Measurements from ENCODE around the gene CTNNA2.
A peak's percentile ranks its signal among the peaks of the same experiment; 100 is the strongest.

CTNNA2 gene

DNA sequence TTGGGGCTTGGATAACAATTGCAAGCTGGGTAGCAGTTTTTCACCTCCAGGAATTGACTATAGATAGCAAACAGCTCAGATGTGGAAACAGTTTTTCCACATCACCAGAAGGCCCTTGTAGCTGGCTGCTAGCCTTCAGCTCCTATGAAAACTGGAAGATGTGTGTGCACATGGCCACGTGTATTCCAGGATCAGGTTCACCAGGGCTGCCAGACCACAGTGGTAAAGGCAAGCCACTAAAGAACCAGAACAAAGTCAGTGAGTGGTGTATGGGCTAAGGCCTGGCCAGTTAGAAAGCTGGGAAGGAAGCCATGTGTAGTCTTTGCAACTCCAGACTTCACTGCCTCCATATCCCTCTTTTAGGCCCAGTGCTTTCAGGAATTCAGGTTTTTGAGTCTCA lies 778.8 kb downstream of the CTNNA2 start:
- H3K4ac ChIP-seq (ENCODE audit: low read depth, low read length) = no peak overlapping the region
- no peaks in the 10 kb centered on the region for H3K27me3 ChIP-seq (ENCODE audit: insufficient read depth, low read length)
- H2BK12ac ChIP-seq (ENCODE audit: low read length) = no peak overlapping the region
- no peak overlapping the region for H2BK120ac ChIP-seq (ENCODE audit: insufficient read depth, low read length, poor library complexity)
- H4K8ac ChIP-seq (ENCODE audit: low read depth, low read length) = no peak overlapping the region
- no peak overlapping the region for H2BK5ac ChIP-seq (ENCODE audit: low read depth, low read length, poor library complexity)
- peak overlapping the region; percentile 50 for H3K9ac ChIP-seq (ENCODE audit: low read length)
- H4K12ac ChIP-seq (ENCODE audit: low read depth, low read length) = no peak overlapping the region
- no peak overlapping the region for H3K27ac ChIP-seq (ENCODE audit: low read depth, low read length)
- H3K79me2 ChIP-seq (ENCODE audit: control insufficient read depth, insufficient read depth, low read length, poor library complexity) = no peaks in the 10 kb centered on the region
- no peak overlapping the region for H3K4me2 ChIP-seq (ENCODE audit: low read length)
- no peak overlapping the region for H3K23ac ChIP-seq (ENCODE audit: low read length)
- H3K4me1 ChIP-seq (ENCODE audit: control insufficient read depth in 1 of 2, insufficient read depth in 2 of 2, low read length in 2 of 2) = no peaks in the 10 kb centered on the region
- WGBS (ENCODE audit: extremely low coverage, insufficient coverage, insufficient read length) = no CpG with 5 or more reads among the region's 1 CpG
- no peak overlapping the region for H2AFZ ChIP-seq (ENCODE audit: insufficient read depth, low read length, poor library complexity)
- H3K18ac ChIP-seq (ENCODE audit: low read length) = no peak overlapping the region
- H3K4me3 ChIP-seq (ENCODE audit: low read depth, low read length) = no peak overlapping the region
- no peaks in the 10 kb centered on the region for H3K36me3 ChIP-seq (ENCODE audit: control insufficient read depth in 1 of 2, insufficient read depth in 2 of 2, low read length in 2 of 2)
- no peaks in the 10 kb centered on the region for H3K79me1 ChIP-seq (ENCODE audit: low read length)
- no peak overlapping the region for H2AK5ac ChIP-seq (ENCODE audit: low read length)
- no peak overlapping the region for H3K14ac ChIP-seq (ENCODE audit: low read length)
- no peak overlapping the region for H4K91ac ChIP-seq (ENCODE audit: low read depth, low read length)
- DNase-seq = no peak
- no peaks in the 10 kb centered on the region for H3K9me3 ChIP-seq (ENCODE audit: insufficient read depth, low read depth, low read length)

DNA sequence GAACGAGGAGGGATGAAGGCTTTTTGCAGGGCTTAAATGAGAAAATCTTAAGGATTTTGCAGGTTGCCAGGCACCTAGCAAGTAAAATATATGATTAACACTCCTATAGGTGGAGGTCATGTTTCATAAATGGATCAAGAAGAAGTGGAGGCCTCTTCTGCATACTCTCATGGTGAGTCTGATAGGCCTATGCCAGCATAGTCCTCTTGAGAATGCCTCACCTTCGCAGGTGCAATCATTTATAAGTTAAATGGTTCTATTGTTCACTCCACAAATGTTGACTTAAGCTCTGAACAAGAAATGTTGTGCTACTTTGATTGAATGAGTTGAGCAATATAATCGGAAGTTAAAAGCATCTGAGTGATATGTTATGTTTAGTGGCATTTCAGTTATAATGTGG lies 779.6 kb downstream of the CTNNA2 start:
- H3K4me2 ChIP-seq (ENCODE audit: low read length) = no peak overlapping the region
- no peaks in the 10 kb centered on the region for H3K36me3 ChIP-seq (ENCODE audit: control insufficient read depth in 1 of 2, insufficient read depth in 2 of 2, low read length in 2 of 2)
- no peaks in the 10 kb centered on the region for H3K4me1 ChIP-seq (ENCODE audit: control insufficient read depth in 1 of 2, insufficient read depth in 2 of 2, low read length in 2 of 2)
- H3K27ac ChIP-seq (ENCODE audit: low read depth, low read length) = no peak overlapping the region
- H2AFZ ChIP-seq (ENCODE audit: insufficient read depth, low read length, poor library complexity) = no peak overlapping the region
- DNase-seq = no peak
- H4K12ac ChIP-seq (ENCODE audit: low read depth, low read length) = no peak overlapping the region
- H3K14ac ChIP-seq (ENCODE audit: low read length) = no peak overlapping the region
- H3K9ac ChIP-seq (ENCODE audit: low read length) = no peak overlapping the region
- no peaks in the 10 kb centered on the region for H3K79me2 ChIP-seq (ENCODE audit: control insufficient read depth, insufficient read depth, low read length, poor library complexity)
- no peak overlapping the region for H3K23ac ChIP-seq (ENCODE audit: low read length)
- H3K27me3 ChIP-seq (ENCODE audit: insufficient read depth, low read length) = no peaks in the 10 kb centered on the region
- H3K79me1 ChIP-seq (ENCODE audit: low read length) = no peaks in the 10 kb centered on the region
- H2AK5ac ChIP-seq (ENCODE audit: low read length) = no peak overlapping the region
- H2BK5ac ChIP-seq (ENCODE audit: low read depth, low read length, poor library complexity) = no peak overlapping the region
- H3K4me3 ChIP-seq (ENCODE audit: low read depth, low read length) = no peak overlapping the region
- H4K91ac ChIP-seq (ENCODE audit: low read depth, low read length) = no peak overlapping the region
- no CpG with 5 or more reads among the region's 3 CpGs for WGBS (ENCODE audit: extremely low coverage, insufficient coverage, insufficient read length)
- H4K8ac ChIP-seq (ENCODE audit: low read depth, low read length) = no peak overlapping the region
- H3K18ac ChIP-seq (ENCODE audit: low read length) = no peak overlapping the region
- H2BK120ac ChIP-seq (ENCODE audit: insufficient read depth, low read length, poor library complexity) = no peak overlapping the region
- no peaks in the 10 kb centered on the region for H3K9me3 ChIP-seq (ENCODE audit: insufficient read depth, low read depth, low read length)
- H2BK12ac ChIP-seq (ENCODE audit: low read length) = no peak overlapping the region
- H3K4ac ChIP-seq (ENCODE audit: low read depth, low read length) = no peak overlapping the region

- H2AK5ac ChIP-seq (ENCODE audit: low read length) = no peak overlapping the region
- H4K8ac ChIP-seq (ENCODE audit: low read depth, low read length) = no peak overlapping the region
- no peaks in the 10 kb centered on the region for H3K79me2 ChIP-seq (ENCODE audit: control insufficient read depth, insufficient read depth, low read length, poor library complexity)
- H3K9ac ChIP-seq (ENCODE audit: low read length) = no peak overlapping the region
- H4K91ac ChIP-seq (ENCODE audit: low read depth, low read length) = no peak overlapping the region
- no peak overlapping the region for H2BK12ac ChIP-seq (ENCODE audit: low read length)
- H3K18ac ChIP-seq (ENCODE audit: low read length) = no peak overlapping the region
- no peaks in the 10 kb centered on the region for H3K79me1 ChIP-seq (ENCODE audit: low read length)
- H3K4me2 ChIP-seq (ENCODE audit: low read length) = no peak overlapping the region
- no peak overlapping the region for H4K12ac ChIP-seq (ENCODE audit: low read depth, low read length)
- no peak overlapping the region for H3K4ac ChIP-seq (ENCODE audit: low read depth, low read length)
- DNase-seq = no peak
- no peaks in the 10 kb centered on the region for H3K9me3 ChIP-seq (ENCODE audit: insufficient read depth, low read depth, low read length)
- no peaks in the 10 kb centered on the region for H3K4me1 ChIP-seq (ENCODE audit: control insufficient read depth in 1 of 2, insufficient read depth in 2 of 2, low read length in 2 of 2)
- no peaks in the 10 kb centered on the region for H3K27me3 ChIP-seq (ENCODE audit: insufficient read depth, low read length)
- H3K23ac ChIP-seq (ENCODE audit: low read length) = peak overlapping the region; percentile 15
- H3K27ac ChIP-seq (ENCODE audit: low read depth, low read length) = no peak overlapping the region
- H2AFZ ChIP-seq (ENCODE audit: insufficient read depth, low read length, poor library complexity) = no peak overlapping the region
- no peak overlapping the region for H3K14ac ChIP-seq (ENCODE audit: low read length)
- no peak overlapping the region for H2BK5ac ChIP-seq (ENCODE audit: low read depth, low read length, poor library complexity)
- no peak overlapping the region for H3K4me3 ChIP-seq (ENCODE audit: low read depth, low read length)
- H2BK120ac ChIP-seq (ENCODE audit: insufficient read depth, low read length, poor library complexity) = no peak overlapping the region
- H3K36me3 ChIP-seq (ENCODE audit: control insufficient read depth in 1 of 2, insufficient read depth in 2 of 2, low read length in 2 of 2) = no peaks in the 10 kb centered on the region
Observed at GRCh38 chr2:80293039-80293438, 780.2 kb downstream of the CTNNA2 start.

- no peak overlapping the region for H2AFZ ChIP-seq (ENCODE audit: insufficient read depth, low read length, poor library complexity)
- no peak overlapping the region for H3K18ac ChIP-seq (ENCODE audit: low read length)
- no peak overlapping the region for H2BK120ac ChIP-seq (ENCODE audit: insufficient read depth, low read length, poor library complexity)
- no peak overlapping the region for H3K4me3 ChIP-seq (ENCODE audit: low read depth, low read length)
- no peak overlapping the region for H2BK5ac ChIP-seq (ENCODE audit: low read depth, low read length, poor library complexity)
- no peaks in the 10 kb centered on the region for H3K79me2 ChIP-seq (ENCODE audit: control insufficient read depth, insufficient read depth, low read length, poor library complexity)
- peaks cover 22% of the 10 kb centered on the region for H3K27me3 ChIP-seq (ENCODE audit: insufficient read depth, low read length)
- peaks cover 6 to 9% of the 10 kb centered on the region in 2 experiments for H3K4me1 ChIP-seq (ENCODE audit: control insufficient read depth in 1 of 2, insufficient read depth in 2 of 2, low read length in 2 of 2)
- no peaks in the 10 kb centered on the region for H3K36me3 ChIP-seq (ENCODE audit: control insufficient read depth in 1 of 2, insufficient read depth in 2 of 2, low read length in 2 of 2)
- H4K91ac ChIP-seq (ENCODE audit: low read depth, low read length) = no peak overlapping the region
- H3K4ac ChIP-seq (ENCODE audit: low read depth, low read length) = no peak overlapping the region
- no peak overlapping the region for H4K12ac ChIP-seq (ENCODE audit: low read depth, low read length)
- H3K27ac ChIP-seq (ENCODE audit: low read depth, low read length) = no peak overlapping the region
- no CpG with 5 or more reads among the region's 3 CpGs for WGBS (ENCODE audit: extremely low coverage, insufficient coverage, insufficient read length)
- no peak overlapping the region for H3K4me2 ChIP-seq (ENCODE audit: low read length)
- H3K9me3 ChIP-seq (ENCODE audit: insufficient read depth, low read depth, low read length) = peaks cover 5% of the 10 kb centered on the region
- H3K9ac ChIP-seq (ENCODE audit: low read length) = no peak overlapping the region
- no peak overlapping the region for H3K23ac ChIP-seq (ENCODE audit: low read length)
- no peak overlapping the region for H2AK5ac ChIP-seq (ENCODE audit: low read length)
- no peak overlapping the region for H2BK12ac ChIP-seq (ENCODE audit: low read length)
- no peak overlapping the region for H4K8ac ChIP-seq (ENCODE audit: low read depth, low read length)
- no peak overlapping the region for H3K14ac ChIP-seq (ENCODE audit: low read length)
- no peak for DNase-seq
- H3K79me1 ChIP-seq (ENCODE audit: low read length) = no peaks in the 10 kb centered on the region
Observed at GRCh38 chr2:80298954-80299353, 786.1 kb downstream of the CTNNA2 start.
